Dermis blood vessel endothelial cell (primary cell): ENCODE data around the gene NAT8L. TPM values are rescaled to one million over a fixed set of nuclear protein-coding genes. Genes with fewer than 3 reads are reported as not detected.
"Not testable (repeated sequence)": the region's sequence is repeated elsewhere in the genome, so short reads cannot be mapped to it uniquely, and the experiment has no call there.

Experiments used
- DNase-seq: peaks from one replicate; pipeline ENCODE4 v3.0.0; 2010
- total RNA-seq: library from RNA; depleted of rRNA; stranded (reverse); fragments of >200 nt; gene quantifications from 2 replicates; pipeline ENCODE4 v1.2.3, GENCODE V29; 2014

Gene NAT8L
- total RNA-seq: under 0.01 TPM in 2 replicates

DNA sequence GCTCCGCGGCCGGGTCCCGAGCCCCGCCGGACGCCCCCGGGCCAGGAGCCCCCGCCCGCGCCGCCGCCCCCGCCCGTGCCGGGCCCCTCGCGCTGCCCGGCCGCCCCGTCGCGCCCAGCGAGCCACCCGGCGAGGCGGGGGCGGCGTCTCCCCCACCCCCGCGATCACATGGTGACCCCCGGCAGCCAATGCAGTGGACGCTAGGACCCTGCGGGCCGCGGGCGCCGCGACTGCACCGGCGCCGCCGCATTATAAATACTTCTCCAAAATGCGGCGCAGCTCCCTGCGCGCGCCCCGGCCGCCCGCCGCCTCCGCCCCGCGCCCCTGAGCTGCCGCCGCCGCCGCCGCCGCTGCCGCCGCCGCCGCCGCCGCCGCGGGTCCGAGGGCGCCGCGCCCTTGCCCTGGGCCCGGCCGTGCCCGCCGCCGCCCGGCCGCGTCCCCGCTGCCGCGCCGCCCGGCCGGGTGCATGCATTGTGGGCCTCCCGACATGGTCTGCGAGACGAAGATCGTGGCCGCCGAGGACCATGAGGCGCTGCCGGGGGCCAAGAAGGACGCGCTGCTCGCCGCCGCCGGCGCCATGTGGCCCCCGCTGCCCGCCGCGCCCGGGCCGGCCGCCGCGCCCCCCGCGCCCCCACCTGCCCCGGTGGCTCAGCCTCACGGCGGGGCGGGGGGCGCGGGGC, at the start of gene NAT8L:
TSS of gene NAT8L (plus strand) at position 282 of the 680 bp plus-strand sequence. CDS start at position 467, 185 bp downstream.
- DNase-seq: no peak

DNA sequence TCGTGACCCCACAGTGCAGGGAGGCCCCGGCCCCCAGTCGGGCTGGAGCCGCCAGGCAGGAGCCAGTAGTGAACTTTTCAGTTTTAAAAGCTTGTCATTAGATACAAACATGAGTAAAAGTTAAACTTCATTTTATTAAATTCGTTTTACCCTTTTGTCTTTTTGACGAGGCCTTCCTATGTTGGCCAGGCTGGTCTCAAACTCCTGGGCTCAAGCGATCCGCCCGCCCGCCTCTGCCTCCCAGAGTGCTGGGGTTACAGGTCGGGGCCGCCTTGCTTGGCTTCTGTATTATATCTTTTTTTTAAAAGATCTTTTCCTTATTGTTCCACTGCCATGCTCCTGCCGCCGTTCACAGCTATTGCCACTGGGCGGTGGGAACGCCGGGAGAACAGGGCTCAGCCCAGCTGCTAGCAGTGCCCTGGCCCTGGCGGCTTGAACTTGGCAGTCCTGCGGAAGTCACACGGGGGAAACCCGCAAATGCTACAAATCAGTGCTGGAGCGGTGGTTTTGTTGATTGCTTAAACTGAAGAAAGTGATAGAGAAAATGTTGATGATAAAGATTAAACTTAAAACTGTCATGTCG, 49.4 kb upstream of the NAT8L start:
- peak; percentile 84 for DNase-seq

DNA sequence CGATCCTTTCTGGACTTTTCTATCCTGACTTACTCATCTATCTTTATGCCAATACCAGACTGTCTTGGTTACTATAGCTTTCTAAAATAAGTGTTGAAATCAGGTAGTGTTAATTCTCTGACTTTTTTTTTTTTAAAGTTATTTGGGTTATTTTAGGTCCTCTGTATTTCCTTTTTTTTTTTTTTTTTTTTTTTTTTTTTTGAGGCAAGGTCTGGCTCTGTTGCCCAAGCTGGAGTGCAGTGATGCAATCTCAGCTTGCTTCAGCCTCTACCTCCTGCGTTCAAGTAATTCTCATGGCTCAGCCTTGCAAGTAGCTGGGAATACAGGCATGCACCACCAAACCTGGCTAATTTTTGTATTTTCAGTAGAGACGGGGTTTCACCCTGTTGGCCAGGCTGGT, 47.5 kb upstream of the NAT8L start:
- DNase-seq: no peak

GRCh38 chr4:2015008-2015407, 44.1 kb upstream of the NAT8L start:
- no peak for DNase-seq

- not testable (repeated sequence) for DNase-seq
Observed at GRCh38 chr4:2021358-2022018, 37.6 kb upstream of the NAT8L start.

- DNase-seq: no peak
Observed at GRCh38 chr4:2024683-2025082, 34.4 kb upstream of the NAT8L start.

DNA sequence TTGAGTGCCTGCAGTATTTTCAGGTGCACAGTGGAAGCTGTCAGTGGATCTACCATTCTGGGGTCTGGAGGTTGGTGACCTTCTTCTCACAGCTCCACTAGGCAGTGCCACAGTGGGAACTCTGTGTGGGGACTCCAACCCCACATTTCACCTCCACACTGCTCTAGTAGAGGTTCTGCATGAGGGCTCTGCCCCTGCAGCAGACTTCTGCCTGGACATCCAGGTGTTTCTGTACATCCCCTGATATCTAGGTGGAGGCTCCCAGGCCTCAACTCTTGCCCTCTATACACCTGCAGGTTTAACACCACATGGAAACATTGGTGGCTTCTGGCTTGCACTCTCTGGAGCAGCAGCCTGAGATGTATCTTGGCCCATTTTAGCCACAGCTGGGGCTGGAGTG, 33.3 kb upstream of the NAT8L start:
- DNase-seq: no peak

DNA sequence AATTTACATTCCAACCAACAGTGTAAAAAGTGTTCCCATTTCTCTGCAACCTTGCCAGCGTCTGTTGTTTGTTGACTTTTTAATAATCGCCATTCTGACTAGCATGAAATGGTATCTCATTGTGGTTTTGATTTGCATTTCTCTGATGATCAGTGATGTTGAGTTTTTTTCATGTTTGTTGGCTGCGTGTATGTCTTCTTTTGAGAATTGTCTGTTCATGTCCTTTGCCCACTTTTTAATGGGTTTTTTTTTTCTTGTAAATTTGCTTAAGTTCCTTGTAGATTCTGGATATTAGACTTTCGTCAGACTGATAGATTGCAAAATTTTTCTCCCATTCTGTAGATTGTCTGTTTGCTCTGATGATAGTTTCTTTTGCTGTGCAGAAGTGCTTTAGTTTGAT, 32.0 kb upstream of the NAT8L start:
- DNase-seq: not testable (repeated sequence)

DNA sequence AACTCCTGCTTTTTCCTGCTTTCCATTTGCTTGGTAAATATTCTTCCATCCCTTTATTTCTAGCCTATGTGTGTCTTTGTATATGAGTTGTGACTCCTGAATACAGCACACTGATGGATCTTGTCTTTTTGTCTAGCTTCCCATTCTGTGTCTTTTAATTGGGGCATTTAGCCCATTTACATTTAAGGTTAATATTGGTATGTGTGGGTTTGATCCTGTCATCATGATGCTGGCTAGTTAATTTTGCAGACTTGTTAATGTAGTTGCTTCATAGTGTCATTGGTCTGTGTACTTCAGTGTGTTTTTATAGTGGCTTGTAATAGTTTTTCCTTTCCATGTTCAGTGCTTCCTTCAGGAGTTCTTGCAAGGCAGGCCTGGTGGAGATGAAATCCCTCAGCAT, 28.0 kb upstream of the NAT8L start:
- DNase-seq: not testable (repeated sequence)

DNA sequence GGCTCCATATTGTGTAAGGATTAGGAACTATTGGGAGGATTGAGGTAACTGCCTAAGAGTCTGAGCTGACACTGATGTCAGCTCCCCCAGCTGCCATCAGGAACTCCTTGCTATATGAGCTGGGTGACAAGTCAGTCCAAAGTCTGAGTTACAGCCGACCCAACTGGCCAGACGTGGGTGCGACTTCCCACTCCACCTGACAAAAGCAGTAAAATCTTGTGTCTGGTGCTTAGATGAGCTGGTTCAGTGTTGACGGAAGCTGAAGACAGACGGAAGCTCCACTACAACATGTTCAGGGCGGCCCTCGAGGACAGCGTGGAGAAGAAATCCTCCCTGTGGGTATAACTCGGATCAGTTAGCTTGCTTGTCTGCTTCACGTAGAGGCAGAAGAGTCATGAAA, 22.8 kb upstream of the NAT8L start:
- no peak for DNase-seq

DNA sequence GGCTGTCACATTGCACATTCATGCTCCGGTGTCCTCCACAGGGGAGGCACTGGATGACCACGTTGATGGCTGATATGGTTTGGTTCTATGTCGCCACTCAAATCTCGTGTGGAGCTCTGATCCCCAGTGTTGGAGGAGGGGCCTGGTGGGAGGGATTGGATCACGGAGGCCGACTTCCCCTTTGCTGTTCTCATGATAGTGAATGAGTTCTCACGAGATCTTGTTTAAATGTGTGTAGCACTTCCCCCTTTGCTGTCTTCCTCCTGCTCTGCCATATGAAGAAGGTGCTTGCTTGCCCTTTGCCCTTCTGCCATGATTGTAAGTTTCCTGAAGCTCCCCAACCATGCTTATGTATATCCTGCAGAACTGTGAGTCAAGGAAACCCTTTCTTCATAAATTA, 22.3 kb upstream of the NAT8L start:
- no peak for DNase-seq

DNA sequence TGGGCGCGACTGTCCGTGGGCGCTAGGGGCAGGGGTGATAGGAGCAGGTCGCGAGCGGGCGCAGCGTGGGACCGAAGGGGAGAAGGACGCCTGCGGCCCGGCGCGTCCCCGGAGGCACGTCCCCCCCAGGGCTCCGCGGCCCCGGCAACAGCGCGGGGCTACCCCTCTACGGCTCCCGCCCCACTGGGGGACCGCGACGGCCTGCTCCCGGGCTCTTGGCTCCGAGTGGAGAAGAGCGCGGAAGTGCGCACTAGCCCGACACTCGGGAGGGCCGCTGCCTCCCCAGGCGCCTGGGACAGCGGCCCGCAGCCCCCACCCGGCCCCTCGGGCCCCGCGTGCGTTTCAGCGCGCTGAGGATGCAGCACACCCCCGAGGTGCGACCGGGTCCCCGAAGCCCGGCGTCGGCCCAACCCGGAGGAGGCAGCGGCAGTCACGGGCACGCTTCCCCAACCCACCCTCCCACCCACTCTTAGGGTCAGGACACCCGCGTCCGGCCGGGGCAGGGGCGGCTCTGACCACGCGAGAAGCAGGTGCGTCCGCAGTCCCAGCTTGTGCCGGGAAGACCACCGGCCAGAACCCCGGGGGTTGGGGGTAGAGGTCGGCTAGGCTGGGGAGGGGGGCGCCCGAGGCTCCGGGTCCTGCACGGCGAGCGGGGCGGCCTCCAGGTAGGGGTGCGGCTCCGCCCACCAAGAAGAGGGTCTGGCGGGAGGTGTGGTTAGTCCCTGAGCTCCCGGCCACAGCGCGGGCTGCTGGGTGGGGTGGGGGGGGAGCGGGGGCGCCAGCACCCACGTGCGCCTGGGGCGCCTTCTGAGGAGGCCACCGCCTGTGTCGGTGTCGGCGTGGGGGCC, 18.5 kb upstream of the NAT8L start:
- DNase-seq: no peak

- DNase-seq: peak; percentile 68
Observed at GRCh38 chr4:2041239-2042130, 17.6 kb upstream of the NAT8L start.

- no peak for DNase-seq
Observed at GRCh38 chr4:2042204-2042946, 16.8 kb upstream of the NAT8L start.

DNA sequence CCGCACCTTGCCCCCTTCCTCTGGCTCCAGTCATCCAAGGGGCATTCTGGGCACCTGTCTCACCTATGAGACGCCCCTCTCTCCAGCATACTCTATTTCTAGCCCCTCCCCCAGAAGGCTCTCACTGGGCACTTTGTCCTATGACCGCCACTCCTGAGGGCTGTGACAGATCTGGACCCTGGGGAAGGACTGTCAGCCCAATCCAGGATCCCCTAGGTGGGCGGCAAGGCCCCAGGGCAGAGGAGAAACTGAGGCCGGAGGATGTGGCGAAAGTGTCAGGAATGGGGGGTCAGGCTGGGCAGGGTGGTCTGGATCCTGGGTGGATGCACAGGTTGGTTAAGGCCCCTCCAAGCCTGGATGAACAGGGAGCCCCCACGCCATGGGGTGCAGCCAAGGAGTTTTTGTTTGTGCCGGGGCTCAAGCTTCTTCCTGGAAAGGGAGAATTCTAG, 16.2 kb upstream of the NAT8L start:
- no peak for DNase-seq

DNA sequence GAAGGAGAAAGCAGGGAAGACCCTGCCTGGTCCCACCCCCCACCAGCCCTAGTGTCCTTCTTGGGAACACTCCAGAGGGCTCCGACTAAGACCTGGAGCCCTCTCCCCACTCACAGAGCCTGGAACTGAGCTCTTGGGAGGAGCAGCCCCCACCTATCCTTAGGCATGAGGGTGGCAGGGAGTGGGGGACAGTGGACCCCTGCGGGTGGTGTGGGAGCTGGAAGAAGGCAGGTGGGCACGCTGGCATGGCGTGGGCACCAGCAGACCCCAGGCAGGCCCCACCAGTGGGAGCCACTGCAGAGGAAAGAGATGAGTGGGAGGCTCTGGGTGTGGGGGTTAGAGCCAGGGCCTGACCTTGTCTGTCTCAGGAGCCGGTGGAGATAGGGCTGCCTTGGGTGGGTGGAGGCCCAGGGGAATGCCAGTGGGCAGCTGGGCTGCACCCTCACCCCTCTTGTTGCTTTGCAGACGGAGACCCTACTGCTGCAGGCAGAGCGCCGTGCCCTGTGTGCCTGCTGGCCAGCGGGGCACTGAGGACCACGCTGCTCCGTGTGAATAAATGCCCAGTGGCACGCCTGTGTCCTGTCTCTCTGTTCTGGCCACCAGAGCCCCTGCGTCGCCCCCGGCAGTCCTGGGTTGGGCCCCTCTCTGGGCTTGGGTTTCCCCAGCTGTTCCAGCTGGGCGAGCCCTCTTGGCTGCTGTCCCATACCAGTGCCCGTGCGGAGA, 15.6 kb upstream of the NAT8L start:
- DNase-seq: no peak

- DNase-seq: no peak
Observed at GRCh38 chr4:2044119-2044485, 15.0 kb upstream of the NAT8L start.

GRCh38 chr4:2044542-2045517, 14.3 kb upstream of the NAT8L start:
- DNase-seq: no peak

DNA sequence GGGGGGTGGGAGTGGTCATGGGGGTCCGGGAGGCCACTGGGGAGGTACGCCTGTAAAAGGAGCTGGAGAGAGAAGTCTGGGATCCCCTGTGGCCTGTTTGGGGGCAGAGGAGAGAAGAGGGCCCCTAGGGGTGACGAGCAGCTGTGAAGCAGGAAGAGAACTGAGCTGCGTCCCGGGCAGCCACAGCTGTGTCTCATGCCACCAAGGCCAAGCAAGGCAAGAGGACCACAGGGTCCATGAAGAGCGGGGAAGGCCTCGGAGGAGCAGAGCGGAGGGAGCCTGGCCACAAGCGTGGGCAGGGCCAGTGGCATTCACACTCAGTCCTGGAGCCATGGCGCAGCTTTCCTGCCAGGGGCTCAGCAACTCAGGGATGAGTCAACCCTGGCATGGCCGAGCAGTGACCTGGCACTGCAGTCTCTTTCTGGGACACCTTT, 13.6 kb upstream of the NAT8L start:
- DNase-seq: no peak
